Measurements from ENCODE around the gene TEPSIN. TPM values are rescaled to one million over a fixed set of nuclear protein-coding genes. Genes with fewer than 3 reads are reported as not detected.

Gene TEPSIN
- total and polyA plus RNA-seq, 2 of the 8 experiments (the other 6 are each of a cell fraction or from before 2014, with no cell fraction given), result 22.9 to 28.0 TPM

- TF ChIP-seq POLR2A (IDR thresholded peaks at IDR 0.05; ENCODE audit: control extremely low read depth in 1 of 2, low read depth in 2 of 2, low read length in 2 of 2), result 0 out of 3 replicates have a peak, but pooled peaks of 1 of the 2 experiments have one; percentile 11
- no peak for TF ChIP-seq CBX5 (IDR thresholded peaks at IDR 0.05; ENCODE audit: low read depth, low read length)
- Histone ChIP-seq H2BK12ac (ENCODE audit: low read depth, low read length) (no peak overlapping the region), H4K20me1 (replicated peaks in 1 of 2; ENCODE audit: control insufficient read depth in 1 of 2, insufficient read depth in 2 of 2, low read length in 2 of 2) (peaks cover 0 to 3% of the 10 kb centered on the region in 2 experiments), H4K5ac (ENCODE audit: insufficient read length, low read depth, low read length) (no peak overlapping the region), H3K79me2 (ENCODE audit: control insufficient read depth in 1 of 2, insufficient read depth in 2 of 2, low read length in 2 of 2) (no peaks in the 10 kb centered on the region), H3K18ac (ENCODE audit: extremely low read depth, low read length) (no peak overlapping the region), H2AK5ac (ENCODE audit: low read depth, low read length) (no peak overlapping the region), H2AFZ (ENCODE audit: low read length) (no peak overlapping the region), H3K9me3 (ENCODE audit: insufficient read depth in 2 of 2, low read depth in 1 of 2, low read length in 1 of 2) (no peaks in the 10 kb centered on the region; a peak in 1 of 4 replicates), H2BK20ac (ENCODE audit: low read length) (no peak overlapping the region), H3K79me1 (ENCODE audit: low read depth, low read length) (no peaks in the 10 kb centered on the region), H3K4me3 (ENCODE audit: extremely low read depth in 1 of 4, insufficient read depth in 2 of 4, low read depth in 3 of 4, low read length in 4 of 4) (no peak overlapping the region), H3K23ac (ENCODE audit: insufficient read length) (no peak overlapping the region), H3K4me1 (replicated peaks in 1 of 4; ENCODE audit: control insufficient read depth in 3 of 4, insufficient read depth in 4 of 4, low read length in 3 of 4) (peaks cover 0 to 5% (median under 1%) of the 10 kb centered on the region in 4 experiments; a peak in 2 of 7 replicates), H2BK15ac (ENCODE audit: low read length) (no peak overlapping the region), H3K27me3 (replicated peaks in 1 of 4; ENCODE audit: control insufficient read depth in 3 of 4, extremely low read depth in 1 of 4, insufficient read depth in 3 of 4, low read length in 3 of 4) (no peaks in the 10 kb centered on the region), H2BK120ac (replicated peaks; ENCODE audit: low read depth, low read length) (no peak overlapping the region), H4K8ac (ENCODE audit: extremely low read depth, insufficient read depth, low read length) (0 out of 2 replicates have a peak overlapping the region, but pooled peaks have one; percentile 51), H3K27ac (ENCODE audit: low read depth, low read length) (no peak overlapping the region), H3K14ac (ENCODE audit: insufficient read length) (no peak overlapping the region), H3K4ac (replicated peaks; ENCODE audit: insufficient read length, low read depth, low read length) (no peak overlapping the region), H2BK5ac (ENCODE audit: low read depth, low read length) (no peak overlapping the region), H3K36me3 (ENCODE audit: control insufficient read depth in 2 of 4, insufficient read depth in 4 of 4, low read length in 3 of 4) (no peaks in the 10 kb centered on the region; a peak in 2 of 8 replicates), H3K4me2 (ENCODE audit: insufficient read depth in 1 of 2, low read depth in 2 of 2, low read length in 2 of 2) (no peak overlapping the region), H4K91ac (replicated peaks; ENCODE audit: insufficient read length, low read length) (no peak overlapping the region), H3K9ac (replicated peaks in 1 of 4; ENCODE audit: extremely low read depth in 1 of 4, low read depth in 3 of 4, low read length in 3 of 4) (no peak overlapping the region), H3K56ac (replicated peaks; ENCODE audit: insufficient read length, low read depth, low read length) (no peak overlapping the region), H3K23me2 (ENCODE audit: low read depth, low read length) (no peaks in the 10 kb centered on the region)
- 90% methylated on average over 8 of the region's 11 CpGs; no CpG with 5 or more reads in 1 of the 2 experiments for WGBS, 2 experiments (ENCODE audit: extremely low coverage in 1 of 2, insufficient coverage in 1 of 2, insufficient read length in 1 of 2, insufficient replicate concordance in 2 of 2, low coverage in 1 of 2, low lambda C conversion rate in 2 of 2, missing lambda C conversion rate in 1 of 2)
- ChIA-PET POLR2A (ENCODE audit: partially characterized antibody) (no interaction called here), CTCF (ENCODE audit: partially characterized antibody) (interaction anchor here (1.2 to 1.3 kb wide), 2 partner anchors 11 to 82 kb away, joined by 3 to 4 read pairs; no protein-coding TSS in a partner anchor)
- DNase-seq (ENCODE audit: low read depth in 1 of 2, low spot score in 2 of 2) (no peak), FAIRE-seq (no peak)
These were observed 55.0 kb downstream of the TEPSIN start for GRCh38 chr17:81183807-81184206.

Measured in H1 (cell line).